Posterior vena cava (tissue), 2 donors: ENCODE measurements around the gene LSAMP. TPM values are rescaled to one million over a fixed set of nuclear protein-coding genes. Genes with fewer than 3 reads are reported as not detected.
"Not testable (repeated sequence)": the region's sequence is repeated elsewhere in the genome, so short reads cannot be mapped to it uniquely, and the experiment has no call there.

Source experiments
- DNase-seq: peaks from one replicate; pipeline ENCODE4 v3.0.0-alpha.2; 2020; ENCODE audit warnings: low spot score
- intact Hi-C, 2 donors: fragments of 100-400 bp; cut with DNase I; formaldehyde crosslinking; loops; one replicate each; pipeline versions ENCODE4 v1.14.1 to v1.14.2; 2022 to 2023
- total RNA-seq, 2 donors: library from RNA; stranded (reverse); fragmentation: NEBNext Ultra II Directional; extraction: Animal tissue kit (Norgen Biotek cat#: 25700); gene quantifications; one replicate each; pipeline ENCODE4 v1.2.1, GENCODE V29; 2021
- donor health status: DM: yes; HTN: yes; CAD: no.
- donor health status: DM: yes; HTN: yes; CAD: no.

LSAMP gene
- total RNA-seq, 2 donors from 2014 or later = 3.7 to 11.9 TPM

GRCh38 chr3:115819785-115820384 lies 625.4 kb downstream of the LSAMP start:
- intact Hi-C loops = no loop called here
- DNase-seq = no peak

GRCh38 chr3:115814778-115815380 lies 630.4 kb downstream of the LSAMP start:
- intact Hi-C loops = no loop called here
- peak; percentile 83 for DNase-seq

GRCh38 chr3:115814006-115814405 lies 631.3 kb downstream of the LSAMP start:
- intact Hi-C loops = no loop called here

GRCh38 chr3:115808816-115809215 lies 636.5 kb downstream of the LSAMP start:
- intact Hi-C loops = no loop called here
- DNase-seq = no peak

More at GRCh38 chr3:115814006-115814405, 631.3 kb downstream of the LSAMP start:
- DNase-seq = no peak

- intact Hi-C loops = no loop called here
- DNase-seq = no peak
Observed at GRCh38 chr3:115808244-115808643, 637.0 kb downstream of the LSAMP start.

- intact Hi-C loops = no loop called here
- DNase-seq = no peak
Observed at GRCh38 chr3:115806501-115806900, 638.8 kb downstream of the LSAMP start.

GRCh38 chr3:115805520-115805919 lies 639.8 kb downstream of the LSAMP start:
- DNase-seq = no peak
- intact Hi-C loops = no loop called here

GRCh38 chr3:115804713-115805119 lies 640.6 kb downstream of the LSAMP start:
- intact Hi-C loops = no loop called here
- no peak for DNase-seq

- DNase-seq = no peak
- intact Hi-C loops = no loop called here
Observed at GRCh38 chr3:115804200-115804599, 641.1 kb downstream of the LSAMP start.

GRCh38 chr3:115803661-115804060 lies 641.6 kb downstream of the LSAMP start:
- no peak for DNase-seq
- intact Hi-C loops = no loop called here

GRCh38 chr3:115800489-115801075 lies 644.7 kb downstream of the LSAMP start:
- DNase-seq = no peak
- intact Hi-C loops = no loop called here

- intact Hi-C loops, DNase-seq: not testable (repeated sequence)
Observed at GRCh38 chr3:115800065-115800464, 645.2 kb downstream of the LSAMP start.

GRCh38 chr3:115792206-115792955 lies 652.9 kb downstream of the LSAMP start:
- no peak for DNase-seq
- intact Hi-C loops = no loop called here

- DNase-seq, intact Hi-C loops: not testable (repeated sequence)
Observed at GRCh38 chr3:115791271-115792153, 653.8 kb downstream of the LSAMP start.

GRCh38 chr3:115790759-115791158 lies 654.5 kb downstream of the LSAMP start:
- DNase-seq = no peak
- intact Hi-C loops = no loop called here

- intact Hi-C loops = loop anchor here (10.0 kb wide), 2 partner anchors 95 to 565 kb away; no protein-coding TSS in a partner anchor
- DNase-seq = no peak
Observed at GRCh38 chr3:115789481-115789880, 655.8 kb downstream of the LSAMP start.

- no peak for DNase-seq
- intact Hi-C loops = loop anchor here (10.0 kb wide), 2 partner anchors 94 to 564 kb away; no protein-coding TSS in a partner anchor
Observed at GRCh38 chr3:115788921-115789470, 656.3 kb downstream of the LSAMP start.

GRCh38 chr3:115787818-115788217 lies 657.5 kb downstream of the LSAMP start:
- intact Hi-C loops = loop anchor here (10.0 kb wide), 2 partner anchors 93 to 563 kb away; no protein-coding TSS in a partner anchor
- DNase-seq = no peak

GRCh38 chr3:115785782-115786181 lies 659.5 kb downstream of the LSAMP start:
- DNase-seq = no peak

More at GRCh38 chr3:115785782-115786181, 659.5 kb downstream of the LSAMP start:
- intact Hi-C loops = loop anchor here (10.0 kb wide), 2 partner anchors 91 to 561 kb away; no protein-coding TSS in a partner anchor
